Activated T-cell treated with anti-CD3 and anti-CD28 coated beads for 24 hours (primary cell): ENCODE measurements around the gene LYPD8.
"Not testable (repeated sequence)": the region's sequence is repeated elsewhere in the genome, so short reads cannot be mapped to it uniquely, and the experiment has no call there.

Source experiments
- DNase-seq: peaks from one replicate; pipeline ENCODE4 v3.0.0-alpha.2; 2020; ENCODE audit warnings: low read depth

Gene LYPD8

GRCh38 chr1:248755517-248755916 lies at the start of gene LYPD8:
Gene LYPD8, minus strand, starts transcription at chr1:248755759. Its CDS starts 4,678 bp downstream, at chr1:248751081.
- DNase-seq = no peak

DNA sequence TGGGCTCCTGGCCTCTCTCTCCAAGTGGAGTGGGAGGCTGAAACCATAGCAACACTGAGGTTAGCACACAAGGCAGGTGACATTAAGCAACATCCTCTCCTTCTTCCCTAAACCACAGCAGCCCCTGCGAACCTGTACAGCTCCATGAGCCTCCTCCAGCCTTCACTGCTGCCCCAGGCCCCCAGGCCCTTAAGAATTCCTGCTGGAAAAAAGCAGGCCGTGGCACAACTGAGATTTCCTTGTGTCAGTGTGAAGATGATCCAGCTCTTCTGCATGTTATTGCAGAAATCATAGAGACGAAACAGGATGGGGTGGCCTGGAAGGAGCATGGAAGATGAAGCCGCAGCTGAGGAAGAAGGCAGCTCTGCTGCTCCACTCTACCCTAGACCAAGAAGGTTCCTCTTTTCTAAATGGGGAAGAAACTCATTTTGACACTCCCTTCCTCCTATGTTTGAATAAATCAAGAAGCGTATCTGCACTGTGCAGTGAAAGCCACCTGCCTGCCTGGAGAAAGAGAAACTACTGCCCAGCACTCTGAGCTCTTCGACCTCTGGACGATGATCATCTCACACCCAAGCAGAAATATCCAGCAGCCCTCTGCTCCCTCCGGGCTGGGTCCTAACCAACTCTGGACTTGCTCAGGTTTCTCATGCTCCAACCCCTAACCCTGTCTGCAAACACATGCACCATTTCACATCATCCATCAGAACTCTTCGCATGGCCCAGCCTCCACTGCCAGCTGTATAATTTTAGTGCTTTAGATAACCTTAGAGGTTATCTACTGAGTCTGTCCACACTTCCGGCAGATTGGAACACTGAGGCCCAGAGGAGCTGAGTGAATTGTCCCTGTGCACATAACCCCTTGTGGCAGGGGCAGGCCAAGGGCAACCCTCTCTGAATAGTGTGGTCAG lies 49.5 kb upstream of the LYPD8 start:
- no peak for DNase-seq

DNA sequence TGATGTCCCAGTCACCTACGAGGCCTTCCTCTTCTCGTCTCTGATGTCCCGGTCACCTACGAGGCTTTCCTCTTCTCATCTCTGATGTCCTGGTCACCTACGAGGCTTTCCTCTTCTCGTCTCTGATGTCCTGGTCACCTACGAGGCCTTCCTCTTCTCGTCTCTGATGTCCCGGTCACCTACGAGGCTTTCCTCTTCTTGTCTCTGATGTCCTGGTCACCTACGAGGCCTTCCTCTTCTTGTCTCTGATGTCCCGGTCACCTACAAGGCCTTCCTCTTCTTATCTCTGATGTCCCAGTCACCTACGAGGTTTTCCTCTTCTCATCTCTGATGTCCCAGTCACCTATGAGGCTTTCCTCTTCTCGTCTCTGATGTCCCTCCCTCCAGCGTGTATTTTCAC lies 47.9 kb upstream of the LYPD8 start:
- DNase-seq = not testable (repeated sequence)

GRCh38 chr1:248802454-248802853 lies 46.9 kb upstream of the LYPD8 start:
- no peak for DNase-seq

GRCh38 chr1:248800459-248800858 lies 44.9 kb upstream of the LYPD8 start:
- no peak for DNase-seq

- DNase-seq = no peak
These were observed 43.2 kb upstream of the LYPD8 start for GRCh38 chr1:248798791-248799190.

DNA sequence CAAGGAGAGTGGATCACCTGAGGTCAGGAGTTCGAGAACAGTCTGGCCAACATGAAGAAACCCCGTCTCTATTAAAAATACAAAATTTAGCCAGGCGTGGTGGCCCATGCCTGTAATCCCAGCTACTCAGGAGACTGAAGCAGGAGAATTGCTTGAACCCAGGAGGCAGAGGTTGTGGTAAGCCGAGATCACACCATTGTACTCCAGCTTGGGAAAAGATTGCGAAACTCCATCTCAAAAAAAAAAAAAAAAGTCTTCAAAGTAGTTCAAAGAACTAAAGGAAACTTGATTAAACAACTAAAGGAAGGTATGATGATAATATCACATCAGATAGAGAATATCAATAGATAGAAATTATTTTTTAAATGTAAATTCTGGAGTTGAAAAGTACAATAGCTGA lies 39.1 kb upstream of the LYPD8 start:
- not testable (repeated sequence) for DNase-seq

DNA sequence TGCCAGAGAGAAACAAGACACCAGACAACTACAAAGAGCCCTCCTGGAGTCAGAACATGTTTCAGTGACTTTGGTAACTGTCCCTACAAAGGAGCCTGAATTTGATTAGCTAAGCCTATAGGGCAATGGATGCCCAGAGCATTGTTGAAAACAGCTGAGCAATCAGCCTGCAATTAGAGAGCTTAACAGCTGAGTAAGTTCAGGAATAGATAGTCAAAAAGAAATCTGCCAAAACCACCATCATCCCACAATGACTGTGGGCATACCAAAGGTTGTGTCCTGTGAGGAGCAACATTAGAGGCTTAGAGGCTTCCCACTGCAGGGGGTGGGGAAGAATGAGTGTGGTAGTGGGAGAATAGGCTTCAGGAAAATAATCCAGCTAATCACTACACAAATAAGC lies 38.0 kb upstream of the LYPD8 start:
- DNase-seq = no peak

GRCh38 chr1:248792342-248792741 lies 36.8 kb upstream of the LYPD8 start:
- DNase-seq = no peak

DNA sequence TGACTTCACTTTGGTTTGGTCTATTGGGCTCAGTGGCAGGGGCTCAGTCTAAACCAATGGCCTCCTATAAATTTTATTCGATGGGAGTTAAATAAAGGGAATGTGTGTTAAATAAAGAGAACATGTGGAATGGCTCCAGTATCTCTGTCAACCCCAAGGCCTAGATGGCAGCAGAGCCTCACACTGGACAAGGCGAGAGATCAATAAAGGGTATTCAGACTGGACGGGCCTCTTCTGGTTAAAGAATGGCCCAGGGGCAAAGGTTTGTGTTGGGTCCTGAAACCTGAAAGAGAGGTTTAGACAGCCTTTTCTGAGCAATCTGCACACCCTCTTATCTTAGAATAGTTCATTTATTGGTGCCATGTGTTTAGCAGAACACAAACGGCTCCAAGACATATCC lies 35.5 kb upstream of the LYPD8 start:
- DNase-seq = no peak

DNA sequence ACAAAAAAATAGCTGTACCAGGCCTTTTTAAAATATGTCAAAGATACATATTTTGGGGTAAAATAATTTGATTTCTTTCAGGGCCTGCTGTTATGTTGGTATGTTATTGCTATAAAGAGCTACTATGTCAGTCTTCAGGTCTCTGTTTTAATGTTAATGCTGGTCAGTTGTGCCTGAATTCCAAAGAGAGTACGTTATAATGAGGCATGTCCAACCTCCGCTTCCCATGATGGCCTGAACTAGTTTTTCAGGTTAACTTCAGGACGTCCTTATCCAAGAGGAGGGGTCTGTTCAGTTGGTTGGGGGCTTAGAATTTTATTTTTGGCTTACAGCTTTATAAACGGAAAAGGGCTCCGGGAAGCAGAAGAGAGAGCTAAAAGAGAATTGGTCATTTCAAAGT lies 34.9 kb upstream of the LYPD8 start:
- no peak for DNase-seq

DNA sequence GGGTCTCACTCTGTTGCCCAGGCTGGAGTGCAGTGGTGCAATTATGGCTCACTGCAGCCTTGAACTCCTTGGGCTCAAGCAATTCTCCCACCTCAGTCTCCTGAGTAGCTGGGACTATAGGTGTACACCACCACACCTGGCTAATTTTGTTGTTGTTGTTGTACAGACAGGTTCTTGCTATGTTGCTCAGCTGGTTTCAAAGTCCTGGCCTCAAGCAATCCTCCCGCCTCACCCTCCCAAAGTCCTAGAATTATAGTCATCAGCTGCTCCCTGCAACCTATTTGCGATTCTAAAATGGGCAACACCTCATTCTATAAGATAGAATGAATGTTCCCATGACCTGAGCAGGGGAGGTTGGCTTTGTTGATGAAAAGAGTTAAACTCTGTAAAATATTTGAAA lies 33.8 kb upstream of the LYPD8 start:
- not testable (repeated sequence) for DNase-seq

GRCh38 chr1:248788327-248788726 lies 32.8 kb upstream of the LYPD8 start:
- no peak for DNase-seq

GRCh38 chr1:248787430-248787829 lies 31.9 kb upstream of the LYPD8 start:
- no peak for DNase-seq

- DNase-seq = no peak
These were observed 30.6 kb upstream of the LYPD8 start for GRCh38 chr1:248786156-248786555.

- DNase-seq = no peak
These were observed 27.8 kb upstream of the LYPD8 start for GRCh38 chr1:248783367-248783766.

DNA sequence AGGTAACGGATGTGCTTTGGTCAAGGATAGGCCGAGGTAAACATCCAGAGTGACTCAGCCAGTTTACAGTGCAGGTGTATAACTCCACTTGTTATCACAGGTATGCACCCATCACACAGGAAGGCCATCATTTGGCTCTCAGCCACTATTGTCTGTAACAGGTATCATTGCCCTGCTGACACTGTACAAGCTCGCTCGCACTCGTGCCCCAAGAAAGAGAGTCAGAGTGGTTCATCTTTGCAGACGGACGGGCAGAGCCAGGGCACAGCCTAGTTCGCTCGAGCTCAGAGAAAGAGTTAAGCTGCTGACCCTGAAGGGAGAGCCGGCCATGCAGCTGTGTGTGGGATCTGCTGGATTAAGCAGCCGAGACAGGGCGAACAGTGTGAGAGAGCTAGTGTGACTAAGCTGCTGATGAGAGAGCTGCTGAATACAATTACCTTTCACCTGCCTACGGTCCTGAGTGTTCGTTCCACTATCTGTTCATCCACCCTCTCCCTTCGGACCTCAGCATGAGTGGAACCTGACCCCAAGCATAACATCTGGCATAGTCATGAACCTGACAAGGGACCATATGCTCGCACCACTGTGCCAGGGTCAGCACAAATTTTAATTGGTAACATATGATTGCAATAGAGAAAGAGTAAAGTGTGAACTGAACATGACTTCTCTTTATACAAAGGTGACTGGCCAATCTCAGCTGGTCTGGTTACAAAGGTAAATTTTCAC lies 27.0 kb upstream of the LYPD8 start:
- no peak for DNase-seq

DNA sequence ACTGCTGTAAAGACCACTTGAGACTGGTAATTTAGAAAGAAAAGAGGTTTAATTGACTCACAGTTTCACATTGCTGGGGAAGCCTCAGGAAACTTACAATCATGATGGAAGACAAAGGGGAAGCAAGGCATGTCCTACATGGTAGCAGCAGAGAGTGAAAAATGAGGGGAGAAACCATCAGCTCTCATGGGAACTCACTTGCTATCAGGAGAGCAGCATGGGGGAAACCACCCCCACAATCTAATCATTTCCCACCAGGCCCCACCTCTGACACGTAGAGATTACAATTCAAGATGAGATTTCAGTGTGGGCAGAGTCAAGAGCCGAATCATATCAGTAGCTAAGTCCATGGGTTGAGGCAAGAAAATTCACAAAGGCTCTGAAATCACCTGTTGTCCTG lies 23.8 kb upstream of the LYPD8 start:
- no peak for DNase-seq

GRCh38 chr1:248778906-248779305 lies 23.3 kb upstream of the LYPD8 start:
- no peak for DNase-seq

GRCh38 chr1:248776991-248777390 lies 21.4 kb upstream of the LYPD8 start:
- no peak for DNase-seq

- DNase-seq = no peak
These were observed 19.9 kb upstream of the LYPD8 start for GRCh38 chr1:248775441-248775840.

DNA sequence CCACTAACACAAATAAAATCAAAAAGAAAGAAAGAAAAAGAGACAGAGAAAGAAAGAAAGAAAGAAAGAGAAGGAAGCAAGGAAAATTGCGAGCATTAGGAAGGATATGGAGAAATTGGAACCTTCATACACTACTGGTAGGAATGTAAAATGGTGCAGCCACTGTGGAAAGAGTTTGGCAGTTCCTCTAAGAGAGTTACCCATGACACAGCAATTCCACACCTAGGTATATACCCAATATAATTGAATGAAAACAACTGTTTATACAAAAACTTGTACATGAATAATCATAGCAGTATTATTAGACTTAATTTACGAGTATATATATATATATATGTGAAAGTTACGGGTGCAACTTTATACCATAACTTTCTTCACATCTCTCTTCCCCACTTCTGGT lies 4.1 kb upstream of the LYPD8 start:
- DNase-seq = no peak

DNA sequence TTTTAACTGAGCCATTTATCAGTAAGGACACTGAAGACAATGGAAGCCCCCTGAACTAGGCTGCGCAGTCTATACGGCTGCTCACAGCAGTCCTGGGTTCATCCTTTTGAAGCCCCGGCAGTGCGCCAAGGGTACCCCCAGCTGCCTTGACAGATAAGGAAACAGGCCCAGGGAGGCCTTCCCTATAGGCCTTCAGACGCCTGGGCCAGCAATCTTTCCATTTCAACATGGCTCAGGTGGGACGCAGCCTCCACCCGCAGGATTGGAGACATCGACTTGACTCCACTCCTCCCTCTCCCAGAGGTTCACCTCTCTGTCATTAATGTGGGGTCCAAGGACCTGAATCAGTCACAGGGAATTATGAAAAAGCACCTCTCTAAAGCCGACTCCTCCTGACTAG lies 2.8 kb upstream of the LYPD8 start:
- no peak for DNase-seq
